NCI-H345 (cell line): ENCODE measurements around the gene CIPC.
A peak's percentile ranks its signal among the peaks of the same experiment; 100 is the strongest.

Source experiments
- DNase-seq: peaks from one replicate; lab custom pipeline; 2025; lab: John Stamatoyannopoulos, UW

CIPC gene

DNA sequence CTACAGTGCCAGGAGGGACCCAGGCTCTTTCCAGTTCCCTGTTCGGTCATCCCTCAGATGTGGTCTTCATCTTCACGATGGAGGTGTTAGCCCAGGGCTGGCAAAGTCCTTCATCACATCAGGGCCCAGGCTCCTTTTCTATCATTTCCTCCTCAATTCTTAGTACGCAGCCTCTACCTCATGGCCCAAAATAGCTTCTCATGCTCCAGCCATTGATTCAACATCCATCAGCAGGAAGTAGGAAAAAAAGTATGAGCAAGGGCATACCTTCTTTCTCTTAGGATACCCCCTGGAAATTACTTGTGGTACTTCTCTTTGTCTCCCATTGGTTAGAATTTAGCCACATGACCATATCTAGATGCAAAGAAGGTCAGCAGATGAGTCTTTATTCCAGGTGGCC, 55.7 kb downstream of the CIPC start:
- DNase-seq = no peak

DNA sequence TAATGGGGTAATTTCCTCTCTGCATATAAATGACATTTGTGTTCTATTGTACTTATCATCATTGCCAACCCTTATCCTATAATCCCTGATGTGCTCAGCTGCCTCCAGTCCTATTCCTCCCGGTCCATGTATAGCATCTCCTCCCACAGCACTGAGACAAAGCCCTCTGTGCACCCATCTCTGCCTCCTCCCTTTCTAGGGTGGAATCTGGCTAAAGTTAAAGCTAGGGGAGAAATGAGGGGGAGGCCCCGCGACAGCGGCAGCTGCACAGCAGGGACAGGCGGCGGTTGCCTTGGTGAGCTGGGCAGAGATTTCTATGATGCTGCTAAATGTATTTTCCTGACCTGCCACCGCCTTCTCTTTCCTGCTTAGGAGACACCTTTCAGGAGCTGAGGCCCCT, 56.4 kb downstream of the CIPC start:
- DNase-seq = peak; percentile 12

DNA sequence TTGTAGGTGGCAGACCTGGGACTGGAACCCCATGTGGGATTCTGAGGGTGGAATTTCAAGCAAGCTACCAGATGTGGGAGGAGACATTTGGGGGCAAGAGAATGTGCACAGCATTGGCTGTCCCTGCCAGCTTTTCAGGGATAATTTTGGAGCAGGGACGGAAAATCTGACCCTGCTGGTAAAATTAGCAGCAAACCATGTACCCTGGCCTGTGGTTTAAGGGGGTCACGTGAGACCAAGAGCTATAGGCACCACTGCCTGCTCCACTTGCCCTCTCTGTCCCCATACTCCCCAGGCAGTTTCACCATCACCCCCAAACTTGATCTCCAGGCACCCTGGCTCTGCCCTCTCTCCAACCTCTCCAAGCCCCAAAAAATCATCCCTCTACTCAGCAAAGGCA, 57.0 kb downstream of the CIPC start:
- no peak for DNase-seq

DNA sequence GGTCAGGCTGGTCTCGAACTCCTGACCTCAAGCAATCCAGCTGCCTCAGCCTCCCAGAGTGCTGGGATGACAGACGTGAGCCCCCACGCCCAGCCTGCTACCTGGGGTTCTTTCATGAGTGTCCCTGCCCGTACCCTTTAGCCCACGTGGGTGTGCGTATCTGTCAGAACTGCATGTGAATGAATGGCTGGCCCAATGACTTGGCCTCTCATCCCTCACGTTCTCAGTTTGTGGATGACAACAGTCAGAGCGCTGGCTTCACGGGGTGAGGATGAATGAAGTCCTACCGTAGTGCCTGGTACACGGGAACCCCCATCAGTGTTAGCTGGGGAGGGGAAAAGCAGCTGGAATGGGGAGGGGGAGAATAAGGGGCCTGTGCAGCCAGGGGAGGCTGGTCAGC, 59.7 kb downstream of the CIPC start:
- DNase-seq = peak; percentile 66

DNA sequence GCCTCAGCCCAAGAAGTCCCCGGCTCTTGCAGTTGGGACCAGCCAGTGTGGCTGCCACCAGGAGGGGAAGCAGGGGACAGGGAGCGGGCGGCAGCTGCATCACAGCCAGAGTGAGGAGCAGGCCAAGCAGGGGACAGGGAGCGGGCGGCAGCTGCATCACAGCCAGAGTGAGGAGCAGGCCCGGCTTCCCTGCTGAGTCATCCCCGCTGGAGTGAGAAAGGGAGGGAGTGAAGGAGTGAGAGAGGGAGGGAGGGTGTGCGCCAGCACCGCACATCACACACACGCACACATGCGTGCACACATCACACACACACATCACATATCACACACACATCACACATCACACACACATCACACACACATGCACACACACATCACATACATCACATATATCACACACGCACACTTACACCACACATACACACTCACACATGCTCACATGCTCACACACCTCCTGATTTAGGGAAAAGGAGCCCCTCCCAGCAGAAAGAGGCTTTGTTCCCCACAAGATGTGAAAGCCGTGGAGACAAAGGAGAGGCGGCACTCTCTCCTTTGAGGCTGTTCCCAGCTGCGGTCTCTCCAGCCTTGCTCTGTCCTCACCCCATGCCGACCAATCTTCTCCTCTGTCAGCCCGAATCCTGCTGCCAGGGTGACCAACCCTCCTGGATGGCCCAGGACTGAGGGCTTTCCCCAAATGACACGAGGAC, 60.3 kb downstream of the CIPC start:
- peak; percentile 88 for DNase-seq

DNA sequence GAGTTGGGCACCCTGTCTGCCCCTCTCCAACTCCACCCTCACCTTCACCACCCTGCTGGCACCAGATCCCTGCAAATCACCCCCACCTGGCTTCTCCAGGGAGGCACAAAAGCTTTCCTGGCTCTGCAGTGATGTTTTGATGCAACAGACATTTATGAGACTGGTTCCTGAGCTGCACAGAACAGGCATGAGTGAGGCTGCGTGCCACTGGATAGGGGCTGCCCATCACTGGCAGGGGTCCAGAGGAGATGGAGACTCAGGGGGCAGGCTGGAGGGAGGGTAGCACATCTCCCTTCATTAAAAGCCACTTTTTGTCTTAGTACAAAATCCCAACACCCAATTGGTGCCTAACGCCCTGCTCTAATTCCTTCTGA, 60.8 kb downstream of the CIPC start:
- peak; percentile 44 for DNase-seq

DNA sequence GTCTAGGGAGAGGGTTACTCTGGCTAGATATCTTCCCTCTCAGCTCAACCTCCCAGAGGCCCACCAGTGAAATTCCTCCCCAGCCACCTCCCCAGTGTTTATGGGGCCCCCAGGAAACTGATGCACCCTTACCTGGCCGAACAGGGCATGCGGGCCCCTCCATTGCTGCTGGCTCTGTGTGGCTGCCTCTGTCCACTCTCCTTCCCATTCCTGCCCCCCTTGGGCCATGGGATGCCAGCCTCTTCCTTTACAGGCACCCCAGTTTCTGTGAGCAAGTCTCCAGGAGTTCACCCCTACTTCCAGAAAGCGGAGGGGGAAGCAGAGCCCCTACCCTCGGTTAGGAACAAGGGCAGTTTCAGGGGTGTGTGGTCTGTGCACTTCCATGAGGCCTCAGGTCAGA, 63.0 kb downstream of the CIPC start:
- DNase-seq = no peak
